Pons (tissue), 1 donor: Measurements from ENCODE around the gene HMGN1.

Experiments
- DNase-seq: peaks from one replicate; pipeline ENCODE4 v3.0.0-alpha.2; 2016; ENCODE audit warnings: low spot score

Gene HMGN1

DNA sequence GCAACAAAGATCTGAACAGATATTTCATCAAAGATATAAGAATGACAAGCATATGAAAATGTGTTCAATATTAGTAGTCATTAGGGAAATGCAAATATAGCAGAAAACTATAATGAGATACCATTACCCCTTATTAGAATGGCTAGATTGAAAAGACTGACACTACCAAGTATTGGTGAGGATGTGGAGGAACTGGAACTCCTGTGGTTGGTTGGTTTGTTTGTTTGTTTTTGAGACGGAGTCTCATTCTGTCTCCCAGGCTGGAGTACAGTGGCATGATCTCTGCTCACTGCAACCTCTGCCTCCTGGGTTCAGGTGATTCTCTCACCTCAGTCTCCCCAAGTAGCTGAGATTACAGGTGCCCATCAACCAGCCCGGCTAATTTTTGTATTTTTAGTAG is 18.9 kb upstream of the HMGN1 start:
- DNase-seq, result no peak

DNA sequence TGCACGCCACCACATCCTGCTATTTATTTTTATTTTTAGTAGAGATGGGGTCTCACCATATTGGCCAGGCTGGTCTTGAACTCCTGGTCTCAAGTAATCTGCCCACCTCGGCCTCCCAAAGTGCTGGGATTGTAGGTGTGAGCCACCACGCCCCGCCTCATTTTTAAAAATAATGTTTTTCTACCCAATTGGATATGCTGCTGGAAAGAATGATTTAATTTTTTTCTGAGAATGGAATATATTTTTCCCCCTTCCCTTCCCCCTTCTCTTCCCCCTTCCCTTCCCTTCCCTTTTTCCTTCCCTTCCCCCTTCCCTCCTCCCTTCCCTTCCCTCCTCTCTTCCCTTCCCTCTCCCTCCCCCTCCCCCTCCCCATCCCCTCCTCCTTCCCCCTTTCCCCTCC is 17.7 kb upstream of the HMGN1 start:
- DNase-seq, result no peak

DNA sequence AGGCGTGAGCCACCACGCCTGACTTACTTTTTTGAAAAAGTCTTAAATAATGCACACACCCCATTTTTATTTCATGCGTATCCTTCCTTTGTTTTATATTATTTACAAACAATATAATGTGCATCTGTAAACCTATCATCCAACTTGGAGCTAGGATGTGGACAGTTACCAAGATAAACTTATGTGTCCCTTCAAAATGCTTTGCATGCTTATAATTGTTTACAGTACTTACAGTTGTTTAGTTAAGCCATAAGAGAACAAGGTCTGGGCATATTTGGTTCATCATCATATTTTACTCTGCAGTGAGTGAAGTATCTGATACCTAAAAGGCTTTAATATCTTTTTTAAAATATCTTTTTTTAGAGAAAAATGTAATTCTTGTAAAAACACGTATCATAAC is 16.1 kb upstream of the HMGN1 start:
- no peak for DNase-seq

DNA sequence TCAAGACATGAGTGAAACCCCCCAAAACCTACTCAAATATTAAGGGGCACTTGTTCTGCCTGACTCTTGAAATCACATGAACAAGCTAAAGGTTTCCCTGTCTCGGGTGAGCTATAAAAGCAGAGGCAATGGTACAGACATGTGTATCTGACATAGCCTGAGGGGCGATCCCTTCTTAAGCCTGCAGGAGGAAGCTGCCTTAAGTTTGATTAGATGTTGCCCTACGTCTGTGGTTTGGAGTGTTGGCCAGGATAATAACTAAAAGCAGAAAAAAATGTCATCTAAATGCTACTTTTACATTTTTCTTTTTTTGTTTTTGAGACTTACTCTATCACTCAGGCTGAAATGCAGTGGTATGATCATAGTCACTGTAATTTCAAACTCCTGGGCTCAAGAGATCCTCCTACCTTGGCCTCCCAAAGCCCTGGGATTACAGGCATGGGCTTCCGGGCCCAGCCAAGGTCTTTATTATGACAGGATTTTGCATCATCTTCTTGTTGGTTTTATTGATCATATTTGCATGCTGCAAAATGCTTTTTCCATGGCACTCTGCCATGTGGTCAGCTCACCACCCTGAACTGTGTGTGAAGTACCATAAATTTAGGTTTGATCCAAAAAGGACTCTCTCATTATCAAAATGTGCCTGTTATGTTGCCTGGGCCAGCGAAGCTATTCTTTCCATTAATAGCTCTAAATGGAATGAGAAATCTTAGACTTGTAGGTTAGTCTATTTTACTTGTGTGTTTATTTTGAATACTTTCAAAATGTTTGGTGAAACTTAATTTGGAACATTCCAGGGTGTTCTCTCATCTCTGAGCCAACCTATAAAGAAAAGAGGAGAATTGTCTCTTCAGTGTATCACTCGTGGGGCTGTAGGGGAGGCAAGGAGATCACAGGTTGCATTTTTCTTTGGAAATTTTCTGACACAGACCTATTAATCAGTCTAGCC is 15.0 kb upstream of the HMGN1 start:
- no peak for DNase-seq

DNA sequence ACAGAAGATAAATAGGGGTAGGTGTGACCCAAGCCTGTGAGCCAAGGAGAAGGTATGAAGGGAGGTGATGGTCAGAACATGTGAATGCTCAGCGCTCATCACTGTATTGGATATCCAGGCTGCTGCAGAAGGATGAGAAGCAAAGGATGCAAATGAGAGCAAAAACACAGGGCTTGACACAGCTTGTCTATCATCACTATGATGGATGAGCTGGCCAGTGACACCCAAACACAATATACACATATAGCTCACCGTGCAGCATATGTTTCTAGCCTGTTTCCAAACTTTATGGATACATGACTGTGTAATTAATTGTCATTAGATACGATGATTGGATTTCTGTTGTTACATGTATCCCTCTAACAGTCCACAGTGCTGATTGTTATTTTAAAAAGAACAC is 13.8 kb upstream of the HMGN1 start:
- DNase-seq, result no peak

DNA sequence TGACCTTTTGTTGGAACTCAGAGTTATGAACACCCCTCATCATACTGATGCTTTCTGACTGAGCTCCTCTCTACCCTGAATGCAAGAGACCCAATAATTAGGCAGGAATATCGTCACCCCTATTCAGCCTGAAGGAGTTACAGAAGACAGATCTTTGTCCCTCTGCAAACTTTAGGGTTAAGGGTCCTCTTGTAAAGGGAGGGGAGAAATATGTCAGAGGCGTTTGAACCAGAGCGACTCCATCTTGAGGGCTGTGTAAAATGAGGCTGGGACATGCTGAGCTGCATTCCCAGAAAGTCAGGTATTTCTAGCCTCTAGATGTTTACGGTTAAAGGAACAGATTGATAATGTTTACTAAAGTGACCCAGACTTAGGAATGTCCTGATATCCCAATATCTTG is 10.5 kb upstream of the HMGN1 start:
- DNase-seq, result no peak

DNA sequence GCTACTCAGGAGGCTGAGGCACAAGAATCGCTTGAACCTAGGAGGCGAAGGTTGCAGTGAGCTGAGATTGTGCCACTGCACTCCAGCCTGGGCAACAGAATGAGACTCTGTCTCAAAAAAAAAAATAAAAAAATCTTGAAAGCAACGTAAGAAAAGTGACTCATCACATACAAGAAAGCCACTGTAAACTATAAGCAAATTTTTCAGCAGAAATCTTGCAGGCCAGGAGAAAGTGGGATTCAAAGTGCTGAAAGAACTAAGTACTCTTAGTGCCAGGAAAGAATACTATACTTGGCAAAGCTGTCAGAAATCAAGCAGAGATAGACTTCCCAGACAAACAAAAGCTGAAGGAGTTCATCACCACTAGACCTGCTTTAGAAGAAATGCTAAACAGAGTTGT is 4.4 kb upstream of the HMGN1 start:
- no peak for DNase-seq

DNA sequence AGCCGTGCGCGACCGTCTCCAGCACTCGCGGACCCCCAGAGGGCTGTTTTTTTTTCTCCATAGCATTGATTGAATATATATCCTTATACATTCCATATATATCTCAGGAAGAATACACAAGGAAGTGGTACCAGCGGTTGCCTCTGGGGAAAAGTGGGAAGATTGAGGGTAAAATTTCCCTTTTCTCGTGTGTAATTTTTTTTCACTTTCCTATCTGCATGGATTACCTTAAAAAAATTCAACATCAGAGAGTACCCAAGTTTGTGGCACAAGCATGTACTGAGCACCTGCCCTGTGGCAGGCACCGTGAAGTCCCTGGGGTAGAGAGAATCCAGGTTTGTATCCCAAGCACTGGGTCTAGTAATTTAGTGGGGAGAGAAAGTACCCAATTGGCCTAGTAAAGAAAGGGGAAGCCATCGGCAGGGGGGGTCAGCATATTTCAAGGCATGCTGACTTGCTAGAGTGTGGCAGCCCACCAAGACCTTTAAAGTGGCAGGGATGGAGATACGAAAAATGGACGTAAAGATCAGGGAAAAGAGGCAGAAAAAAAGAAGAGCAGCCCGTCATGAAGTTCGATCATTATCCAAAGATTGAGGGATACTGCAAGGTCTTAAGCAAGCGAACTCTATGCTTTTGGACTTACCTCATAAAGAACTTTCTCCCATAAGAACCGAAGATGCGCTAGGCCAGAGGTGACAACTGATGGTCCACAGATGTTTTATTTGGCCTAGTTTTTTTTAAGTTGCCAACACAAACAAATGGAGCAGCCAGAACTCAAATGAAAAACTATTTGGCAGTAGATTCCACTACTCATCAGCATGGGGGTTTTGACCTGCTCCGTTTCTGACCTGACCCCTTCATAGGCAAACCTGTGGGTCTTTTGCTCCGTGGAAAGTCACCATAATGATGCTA is 1.5 kb upstream of the HMGN1 start:
- no peak for DNase-seq

DNA sequence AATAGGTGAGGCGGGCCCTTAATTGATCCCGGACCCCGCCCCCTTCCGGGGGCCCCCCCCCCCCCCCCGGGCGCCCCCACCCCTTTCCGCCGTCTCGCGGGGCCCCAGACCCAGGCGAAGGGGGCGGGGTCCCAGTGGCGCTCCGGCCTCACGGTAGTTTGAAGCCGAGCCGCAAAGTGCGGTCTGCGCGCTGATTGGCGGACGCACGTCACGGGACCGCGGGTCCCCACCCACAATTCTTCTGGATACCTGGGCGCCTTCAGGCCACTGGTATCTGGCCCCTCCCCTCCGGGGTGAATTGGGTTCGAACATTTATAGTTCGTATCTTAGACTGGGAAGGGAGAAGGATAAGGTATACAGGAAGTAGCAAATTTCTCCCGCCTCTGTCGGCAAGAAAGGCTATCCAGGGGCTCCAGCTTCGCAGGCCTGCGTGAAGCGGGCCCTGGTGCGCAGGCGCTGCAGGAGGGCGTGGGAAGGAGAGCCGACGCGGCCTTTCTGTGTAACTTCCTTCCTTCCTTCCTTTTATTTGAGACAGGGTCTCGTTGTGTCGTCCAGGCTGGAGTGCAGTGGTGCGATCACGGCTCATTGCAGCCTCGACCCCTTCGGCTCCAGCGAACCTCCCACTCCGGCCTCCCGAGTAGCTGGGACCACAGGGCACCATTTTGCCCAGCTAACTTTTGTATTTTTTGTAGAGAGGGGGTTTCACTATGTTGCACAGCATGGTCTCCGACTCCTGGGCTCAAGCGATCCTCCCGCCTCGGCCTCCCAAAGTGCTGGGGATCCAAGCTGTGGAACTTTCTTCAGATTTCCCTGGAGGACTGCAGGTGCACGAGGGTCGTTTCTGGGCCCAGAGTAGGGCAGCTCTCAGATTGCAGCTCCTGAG is 564 bp upstream of the HMGN1 start:
- DNase-seq, result peak; percentile 95

DNA sequence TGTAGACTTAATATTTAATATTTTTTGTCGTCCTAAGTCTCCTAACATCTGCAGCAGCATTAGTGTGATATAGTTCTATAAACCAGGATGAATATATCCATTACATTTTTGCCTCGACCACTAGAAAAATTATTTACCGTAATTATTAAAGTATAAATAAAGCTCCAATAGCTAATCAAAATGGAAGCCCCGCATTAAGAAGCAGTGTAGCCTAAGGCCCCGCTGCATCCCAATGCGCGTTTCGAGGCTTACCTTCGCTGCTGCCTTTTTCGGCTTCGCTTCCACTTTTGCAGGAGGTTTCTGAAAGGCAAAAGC is 891 bp downstream of the HMGN1 start:
- no peak for DNase-seq

DNA sequence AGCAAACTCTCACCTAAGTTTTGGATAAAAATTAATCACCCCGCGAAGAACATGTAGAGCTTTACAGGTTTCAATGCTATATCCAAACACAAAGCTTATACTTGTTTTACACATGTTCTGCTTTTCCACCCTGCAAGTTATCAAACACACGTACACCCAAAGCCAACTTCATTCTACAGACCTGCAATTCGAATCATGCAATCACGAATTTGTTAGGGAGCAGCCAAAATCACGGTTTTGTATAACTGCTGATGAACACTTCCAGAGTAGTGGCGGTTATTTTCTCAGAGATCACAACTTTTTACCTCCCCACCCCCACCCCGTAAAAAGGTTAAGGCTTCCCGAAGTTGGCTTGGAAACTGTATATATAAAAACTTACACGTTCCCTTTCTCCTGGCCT is 1.4 kb downstream of the HMGN1 start:
- no peak for DNase-seq

DNA sequence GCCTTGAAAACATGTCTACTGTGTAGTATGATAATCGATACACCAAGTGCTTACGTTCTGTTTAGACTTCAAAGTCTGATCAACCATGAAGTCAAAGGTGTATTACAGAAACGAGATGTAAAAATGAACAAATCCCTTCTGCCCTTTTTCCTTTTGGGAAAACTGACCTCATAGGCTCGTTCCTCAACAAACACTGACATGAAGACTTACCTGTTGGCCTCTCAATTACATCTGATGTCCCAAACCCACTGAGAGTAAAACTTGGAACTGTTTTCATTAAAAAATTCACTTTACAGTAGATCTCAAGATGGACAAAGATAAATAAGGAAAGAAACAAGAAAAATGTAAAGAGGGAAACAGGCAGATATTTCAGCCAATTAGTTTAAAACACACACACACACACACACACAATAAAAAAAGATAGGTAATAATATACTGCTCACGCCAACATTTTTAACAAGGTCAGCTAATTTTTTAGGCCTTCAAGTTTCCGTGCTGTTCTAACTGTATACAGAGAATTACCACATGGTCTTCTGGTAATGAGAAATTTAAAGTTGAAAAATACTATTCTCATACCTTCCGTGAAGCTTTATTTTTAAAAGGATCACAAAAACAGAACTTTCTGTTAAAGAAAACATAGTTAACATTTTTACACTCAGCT is 2.1 kb downstream of the HMGN1 start:
- no peak for DNase-seq

DNA sequence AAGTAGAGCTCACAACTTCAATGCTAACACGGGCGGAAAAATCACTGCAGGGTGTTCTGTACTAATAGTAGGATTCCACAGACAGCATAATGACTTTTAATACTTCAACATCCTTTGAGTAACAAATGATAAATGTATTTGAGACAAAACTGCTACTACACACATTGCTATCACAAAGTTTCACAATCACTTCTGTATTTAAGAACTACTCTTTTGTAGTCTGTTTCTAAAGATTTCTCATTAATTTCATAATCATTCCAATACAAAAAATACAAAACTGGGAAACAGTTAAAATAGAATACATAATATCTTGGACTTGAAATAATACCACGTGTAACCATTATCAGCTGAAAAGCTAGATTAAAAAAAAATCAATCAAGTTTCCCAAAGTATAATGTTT is 2.7 kb downstream of the HMGN1 start:
- DNase-seq, result no peak

DNA sequence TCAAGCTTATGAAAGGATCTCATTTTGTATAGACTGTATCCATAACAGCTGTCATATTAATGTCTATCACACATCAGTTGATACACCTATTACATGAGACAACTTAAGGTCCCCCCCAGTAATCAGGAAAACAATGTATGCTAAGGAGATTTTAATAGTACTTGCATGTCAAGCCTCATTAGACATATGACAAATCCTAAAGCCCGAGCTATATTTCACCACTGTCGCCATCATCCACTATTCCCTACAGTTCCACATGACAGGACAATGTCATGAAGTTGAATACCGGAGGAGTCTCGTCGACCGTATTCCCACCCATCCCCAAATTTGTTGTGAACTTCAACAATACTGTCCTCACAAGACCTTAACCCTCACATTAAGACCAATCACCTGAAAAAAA is 3.4 kb downstream of the HMGN1 start:
- no peak for DNase-seq

DNA sequence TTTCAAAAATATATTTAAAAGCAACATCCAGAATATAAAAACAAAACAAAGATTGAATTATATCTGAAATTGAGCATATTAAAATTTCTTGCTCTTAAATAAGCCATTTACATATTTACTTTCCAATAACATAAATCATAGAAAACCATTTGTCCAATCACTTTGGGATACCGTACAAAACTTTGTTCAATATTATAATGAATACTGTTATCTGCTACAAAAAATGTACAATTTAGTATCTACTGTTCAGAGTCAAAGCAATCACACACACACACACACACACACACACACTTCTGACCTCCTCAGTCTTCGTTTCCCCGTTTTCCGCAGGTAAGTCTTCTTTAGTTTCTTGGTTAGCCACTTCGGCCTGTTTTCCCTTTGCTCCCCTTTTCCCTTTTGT is 4.0 kb downstream of the HMGN1 start:
- no peak for DNase-seq

DNA sequence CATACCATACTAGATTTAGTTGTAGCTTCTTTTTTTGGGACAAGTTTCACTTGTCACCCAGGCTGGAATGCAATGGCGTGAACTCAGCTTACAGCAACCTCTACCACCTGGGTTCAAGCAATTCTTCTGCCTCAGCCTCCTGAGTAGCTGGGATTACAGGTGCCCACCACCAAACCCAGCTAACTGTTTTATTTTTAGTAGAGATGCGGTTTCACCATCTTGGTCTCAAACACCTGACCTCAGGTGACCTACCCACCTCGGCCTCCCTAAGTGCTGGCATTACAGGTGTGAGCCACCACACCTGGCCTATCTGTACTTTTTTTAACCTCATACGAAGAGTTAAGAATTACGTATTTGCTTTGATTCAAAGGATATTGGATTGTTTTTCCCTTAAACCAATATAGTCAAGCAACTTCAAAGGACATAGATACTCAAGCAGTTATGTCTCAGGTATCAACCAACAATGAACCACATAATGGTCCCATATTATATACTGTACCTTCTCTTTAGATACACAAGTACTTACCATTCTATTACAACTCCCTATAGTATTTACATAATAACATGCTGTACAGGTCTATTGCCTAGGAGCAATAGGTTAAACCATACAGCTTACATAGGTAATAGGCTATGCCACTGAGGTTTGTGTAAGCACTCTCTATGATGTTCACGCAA is 7.5 kb downstream of the HMGN1 start:
- DNase-seq, result no peak

DNA sequence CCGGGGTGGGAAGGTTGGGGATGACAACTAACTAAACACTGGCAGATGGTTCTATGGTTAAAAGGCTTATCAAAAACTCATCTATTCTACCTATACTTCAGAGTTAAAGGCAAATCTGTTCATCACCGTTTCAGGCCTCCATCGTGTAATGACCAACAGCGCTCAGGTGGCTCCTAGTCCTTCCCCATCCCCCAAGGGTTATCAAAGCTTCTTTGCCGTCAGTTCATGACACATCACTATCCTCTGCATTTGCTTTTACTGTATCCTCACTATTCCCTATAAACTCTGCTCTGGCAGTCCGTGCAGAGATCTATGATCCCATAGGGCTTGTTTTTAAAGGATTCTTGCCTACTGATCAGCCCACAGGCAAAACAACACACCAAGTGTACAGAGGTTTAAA is 8.2 kb downstream of the HMGN1 start:
- no peak for DNase-seq

DNA sequence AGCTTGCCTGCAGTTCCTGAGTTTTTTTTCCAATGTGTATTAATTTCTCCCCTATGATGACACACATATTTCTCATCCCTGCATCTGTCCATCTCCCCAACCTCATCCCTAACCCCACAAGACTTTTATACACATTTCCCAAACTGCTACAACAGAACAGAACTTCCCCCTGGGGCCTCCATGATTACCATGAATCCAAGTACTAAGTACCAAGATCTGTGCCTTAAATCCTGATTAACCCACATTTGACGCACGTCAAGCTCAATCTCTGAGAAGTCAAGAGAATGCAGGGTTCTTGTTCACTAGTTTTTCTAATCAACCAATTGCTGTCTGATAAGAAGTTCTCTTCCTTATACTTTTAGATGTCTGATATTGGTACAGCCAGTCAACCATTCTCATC is 9.7 kb downstream of the HMGN1 start:
- no peak for DNase-seq

DNA sequence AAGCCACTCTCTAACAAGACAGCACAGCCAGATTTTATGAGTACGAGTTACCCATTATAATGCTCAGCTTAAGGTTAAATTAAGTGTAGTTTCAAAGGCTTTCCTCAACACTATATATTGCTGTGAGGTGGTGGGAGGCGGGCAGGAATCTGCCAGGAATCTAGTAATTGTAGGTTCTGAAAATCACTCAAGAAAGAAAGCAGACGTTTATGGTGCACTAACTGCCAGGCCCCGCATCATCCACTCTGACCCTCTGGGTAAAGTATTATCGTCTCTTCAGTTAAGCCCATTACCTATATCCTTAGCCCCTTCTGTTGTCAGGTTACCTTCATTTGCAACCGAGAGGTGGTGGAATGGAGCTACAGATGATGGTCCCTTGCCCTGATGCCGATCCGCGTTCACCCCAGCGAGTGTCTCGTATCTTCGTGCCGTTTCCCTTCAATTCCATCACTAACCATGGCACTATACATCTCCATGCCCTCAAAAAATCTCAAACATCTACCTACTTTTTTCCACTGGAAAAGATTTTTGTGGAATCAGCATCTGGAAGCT is 12.4 kb downstream of the HMGN1 start:
- DNase-seq, result no peak

DNA sequence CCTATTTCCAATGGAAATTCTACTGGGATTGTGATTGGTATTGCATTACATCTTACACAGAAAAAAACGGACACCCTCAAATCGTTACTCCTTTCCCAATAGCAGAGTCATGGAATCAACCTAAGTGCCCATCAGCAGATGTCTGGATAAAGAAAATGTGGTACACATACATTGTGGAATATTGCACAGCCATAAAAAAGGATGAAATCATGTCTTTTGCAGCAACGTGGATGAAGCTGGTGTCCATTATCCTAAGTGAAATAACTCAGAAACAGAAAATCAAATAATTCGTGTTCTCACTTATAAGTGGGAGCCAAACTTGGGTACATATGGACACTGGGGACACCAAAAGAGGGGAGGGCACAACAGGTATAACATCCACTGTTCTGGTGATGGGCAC is 14.3 kb downstream of the HMGN1 start:
- no peak for DNase-seq

DNA sequence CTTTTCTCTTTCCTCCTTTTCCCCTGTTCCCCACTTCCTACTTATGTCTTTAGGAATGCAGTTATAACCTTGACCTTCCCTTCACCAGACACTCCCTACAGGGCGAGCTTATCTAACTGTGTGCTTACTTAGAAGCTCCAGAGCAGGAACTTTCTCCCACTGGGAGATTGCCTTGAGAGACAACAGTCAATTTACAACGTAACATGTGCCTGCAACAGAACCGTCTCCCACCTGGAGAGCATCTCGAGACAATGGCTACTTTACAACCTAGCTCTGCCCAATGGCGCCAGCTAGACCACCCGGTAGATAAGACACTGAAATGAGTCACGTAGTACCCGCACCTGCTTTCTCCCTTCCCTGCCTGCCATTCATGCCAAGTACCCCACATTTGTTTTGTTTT is 16.7 kb downstream of the HMGN1 start:
- DNase-seq, result no peak
